GM23338 (cell line): ENCODE data around the gene MADCAM1. TPM values are rescaled to one million over a fixed set of nuclear protein-coding genes. Genes with fewer than 3 reads are reported as not detected.

ENCODE experiments used
- ATAC-seq: fragments of 200-7000 bp; cut with Tn5 transposase; 3 replicates; pipeline ENCODE4 v1.9.1; 2020
- DNase-seq: peaks from one replicate; pipeline ENCODE4 v3.0.0-alpha.2; 2015; ENCODE audit warnings: low spot score
- H2AFZ ChIP-seq: fragments of 200-600 bp; sonication (generic); 2 replicates; pipeline ENCODE4 v1.8.0; 2016; ENCODE audit warnings: antibody characterized with exemption, mild to moderate bottlenecking, moderate library complexity
- H3F3A ChIP-seq: fragments of 200-600 bp; sonication (generic); replicated peaks from 2 replicates; pipeline ENCODE4 v1.8.0; 2017; ENCODE audit warnings: antibody characterized with exemption, mixed run types, low read depth
- H3K27ac ChIP-seq: fragments of 200-600 bp; sonication (generic); 2 replicates; pipeline ENCODE4 v1.6.1; 2016; ENCODE audit warnings: low read depth
- H3K27me3 ChIP-seq: fragments of 200-600 bp; sonication (generic); 2 replicates; pipeline ENCODE4 v1.8.0; 2016; ENCODE audit warnings: mild to moderate bottlenecking, mixed run types, moderate library complexity; ENCODE audit not compliant: insufficient read depth
- H3K36me3 ChIP-seq: fragments of 200-600 bp; sonication (generic); 2 replicates; pipeline ENCODE4 v1.8.0; 2016; ENCODE audit warnings: mild to moderate bottlenecking; ENCODE audit not compliant: insufficient read depth
- H3K4me1 ChIP-seq: fragments of 200-600 bp; sonication (generic); 2 replicates; pipeline ENCODE4 v1.8.0; 2016; ENCODE audit warnings: mild to moderate bottlenecking, moderate library complexity; ENCODE audit not compliant: insufficient read depth
- H3K4me2 ChIP-seq: fragments of 200-600 bp; sonication (generic); 2 replicates; pipeline ENCODE4 v1.7.1; 2017; ENCODE audit warnings: mixed run types
- H3K4me3 ChIP-seq: fragments of 200-600 bp; sonication (generic); 2 replicates; pipeline ENCODE4 v1.6.1; 2016; ENCODE audit warnings: mixed run types
- H3K79me2 ChIP-seq: fragments of 200-600 bp; sonication (generic); replicated peaks from 2 replicates; pipeline ENCODE4 v1.8.0; 2017; ENCODE audit warnings: mild to moderate bottlenecking; ENCODE audit not compliant: insufficient read depth
- H3K9me2 ChIP-seq: fragments of 200-600 bp; sonication (generic); 2 replicates; pipeline ENCODE4 v1.8.0; 2017; ENCODE audit not compliant: insufficient read depth
- H4K20me1 ChIP-seq: fragments of 200-600 bp; sonication (generic); replicated peaks from 2 replicates; pipeline ENCODE4 v1.8.0; 2017; ENCODE audit warnings: mild to moderate bottlenecking; ENCODE audit not compliant: insufficient read depth
- H3K27ac Mint-ChIP-seq: 2 replicates; pipeline ENCODE4 v1.8.0; 2020; ENCODE audit warnings: inconsistent platforms, mild to moderate bottlenecking, moderate library complexity, mixed read lengths
- H3K27me3 Mint-ChIP-seq: 3 replicates; pipeline ENCODE4 v1.8.0; 2022; ENCODE audit warnings: low read depth, mild to moderate bottlenecking, moderate library complexity, mixed read lengths, inconsistent platforms; ENCODE audit not compliant: insufficient read depth, poor library complexity
- H3K36me3 Mint-ChIP-seq: 3 replicates; pipeline ENCODE4 v1.8.0; 2021; ENCODE audit warnings: low read depth, mild to moderate bottlenecking, inconsistent platforms, moderate library complexity, mixed read lengths
- H3K4me1 Mint-ChIP-seq: 3 replicates; pipeline ENCODE4 v1.8.0; 2020; ENCODE audit warnings: mild to moderate bottlenecking, inconsistent platforms, mixed read lengths
- H3K4me3 Mint-ChIP-seq: 3 replicates; pipeline ENCODE4 v1.8.0; 2021; ENCODE audit warnings: moderate library complexity, mild to moderate bottlenecking, inconsistent platforms, mixed read lengths
- H3K9me3 Mint-ChIP-seq: 3 replicates; pipeline ENCODE4 v1.8.0; 2020; ENCODE audit warnings: moderate library complexity, mild to moderate bottlenecking, inconsistent platforms, mixed read lengths
- CREB1 ChIP-seq: fragments of 250-450 bp; sonication (Bioruptor Pico); IDR thresholded peaks from 2 replicates; pipeline ENCODE4 v1.5.0; 2020; ENCODE audit warnings: low read depth, mild to moderate bottlenecking, moderate library complexity
- CTCF ChIP-seq, 2 experiments: fragments of 200-600 bp in 1 of 2; sonication (generic) in 1 of 2; conservative IDR thresholded peaks; 2 replicates each; pipeline versions ENCODE4 v1.5.1 to v1.6.1; 2016 to 2017; ENCODE audit warnings: antibody characterized with exemption in 2 of 2, low read depth in 2 of 2, mild to moderate bottlenecking in 2 of 2, moderate library complexity in 1 of 2
- EZH2 ChIP-seq: fragments of 200-600 bp; sonication (generic); IDR thresholded peaks from one replicate; pipeline ENCODE4 v1.8.0; 2017; ENCODE audit warnings: antibody characterized with exemption, mild to moderate bottlenecking, low read depth; ENCODE audit not compliant: unreplicated experiment
- JUNB ChIP-seq: IDR thresholded peaks from one replicate; pipeline ENCODE4 v1.6.1; 2016; ENCODE audit warnings: antibody characterized with exemption; ENCODE audit not compliant: unreplicated experiment
- NANOG ChIP-seq: IDR thresholded peaks from 2 replicates; pipeline ENCODE4 v1.6.1; 2016; ENCODE audit warnings: antibody characterized with exemption, borderline replicate concordance
- REST ChIP-seq: IDR thresholded peaks from one replicate; pipeline ENCODE4 v1.6.1; 2018; ENCODE audit warnings: antibody characterized with exemption; ENCODE audit not compliant: unreplicated experiment
- STAT1 ChIP-seq: IDR thresholded peaks from one replicate; pipeline ENCODE4 v1.6.1; 2016; ENCODE audit warnings: antibody characterized with exemption; ENCODE audit not compliant: unreplicated experiment
- ZNF114 ChIP-seq: fragments of 250-450 bp; sonication (Bioruptor Pico); IDR thresholded peaks from 2 replicates; pipeline ENCODE4 v1.5.0; 2020; ENCODE audit warnings: mild to moderate bottlenecking, moderate library complexity
- ZNF331 ChIP-seq: fragments of 250-450 bp; sonication (Bioruptor Pico); IDR thresholded peaks from 2 replicates; pipeline ENCODE4 v1.5.0; 2020; ENCODE audit warnings: low read depth, mild to moderate bottlenecking, moderate library complexity
- ZNF462 ChIP-seq: fragments of 250-450 bp; sonication (Bioruptor Pico); IDR thresholded peaks from 2 replicates; pipeline ENCODE4 v1.5.0; 2020; ENCODE audit warnings: mild to moderate bottlenecking, moderate library complexity
- polyA plus RNA-seq: library from polyadenylated mRNA; unstranded; fragments of >200 nt; fragmentation: Nextera tagmentation; extraction: Ambion mirVana; gene quantifications from 2 replicates; pipeline ENCODE4 v1.2.1, GENCODE V29; 2016
- total RNA-seq: library from RNA; depleted of rRNA; stranded (reverse); fragments of >200 nt; shearing (Covaris generic); gene quantifications from 2 replicates; pipeline ENCODE4 v1.2.3, GENCODE V29; 2014

The MADCAM1 gene
- total and polyA plus RNA-seq, 2 experiments from 2014 or later: 2.1 to 2.5 TPM

GRCh38 chr19:507286-508203 is 11.3 kb downstream of the MADCAM1 start, which contains the start of gene TPGS1 (continued):
- TF ChIP-seq ZNF462 (no peak), NANOG (no peak), EZH2 (no peak), STAT1 (no peak)

GRCh38 chr19:508204-509150 is 12.2 kb downstream of the MADCAM1 start:
- ATAC-seq (no peak), DNase-seq (no peak)
- Histone ChIP-seq H3K36me3 (no peaks in the 10 kb centered on the region; the same call in 1 of the 2 replicates), H4K20me1 (no peaks in the 10 kb centered on the region), H3K9me2 (no peaks in the 10 kb centered on the region), H3K79me2 (no peaks in the 10 kb centered on the region), H3K27ac (no peak overlapping the region), H3K4me1 (peaks cover 13% of the 10 kb centered on the region; the same call in 1 of the 2 replicates), H3F3A (peaks cover 21% of the 10 kb centered on the region; the same call in 1 of the 2 replicates), H2AFZ (no peak overlapping the region), H3K4me2 (peak overlapping the region; percentile 98), H3K27me3 (no peaks in the 10 kb centered on the region), H3K4me3 (peak overlapping the region; percentile 81)
- Mint-ChIP-seq H3K4me3 (peak overlapping the region; percentile 85), H3K4me1 (peaks cover 20% of the 10 kb centered on the region), H3K27me3 (peaks cover 23% of the 10 kb centered on the region), H3K27ac (no peak overlapping the region), H3K9me3 (peaks cover 11% of the 10 kb centered on the region), H3K36me3 (peaks cover 21% of the 10 kb centered on the region)
- no peak for TF ChIP-seq CTCF (conservative IDR thresholded peaks at IDR 0.05; ENCODE audit: low read depth in 2 of 2)
- no peak for TF ChIP-seq EZH2
- no peak for TF ChIP-seq REST
- no peak for TF ChIP-seq ZNF114 (CRISPR knock-in tag)
- TF ChIP-seq JUNB: no peak
- TF ChIP-seq NANOG: no peak
- TF ChIP-seq CREB1 (CRISPR knock-in tag): no peak
- TF ChIP-seq ZNF331 (CRISPR knock-in tag): no peak
